ENCODE measurements around the gene DYRK1A.

GRCh38 chr21:37375866-37376574 is 9.4 kb downstream of the DYRK1A start:
- TF ChIP-seq ZBTB38 (CRISPR knock-in tag; IDR thresholded peaks at IDR 0.05) (no peak), ZNF382 (CRISPR knock-in tag; IDR thresholded peaks at IDR 0.05; ENCODE audit: borderline replicate concordance) (no peak), CTCF (CRISPR knock-in tag; IDR thresholded peaks at IDR 0.05) (no peak), ASH2L (IDR thresholded peaks at IDR 0.05; ENCODE audit: insufficient read length, low read depth, low read length) (no peak), YY1 (IDR thresholded peaks at IDR 0.05; ENCODE audit: insufficient read depth, insufficient replicate concordance, low read depth, low read length) (no peak)
